EL (cell line): ENCODE results near the gene MERTK.
A peak's percentile ranks its signal among the peaks of the same experiment; 100 is the strongest.
"Not testable (repeated sequence)": the region's sequence is repeated elsewhere in the genome, so short reads cannot be mapped to it uniquely, and the experiment has no call there.

Experiments used
- DNase-seq: peaks from one replicate; pipeline ENCODE4 v3.0.0-alpha.2; 2016

Gene MERTK

GRCh38 chr2:111946294-111947114 is 48.1 kb downstream of the MERTK start:
- peak; percentile 77 for DNase-seq

- DNase-seq = no peak
Observed at GRCh38 chr2:111947219-111947618, 48.8 kb downstream of the MERTK start.

GRCh38 chr2:111948832-111949231 is 50.4 kb downstream of the MERTK start:
- DNase-seq = no peak

- no peak for DNase-seq
Observed at GRCh38 chr2:111950236-111950635, 51.8 kb downstream of the MERTK start.

GRCh38 chr2:111951486-111951885 is 53.1 kb downstream of the MERTK start:
- DNase-seq = no peak

GRCh38 chr2:111952871-111953452 is 54.6 kb downstream of the MERTK start:
- DNase-seq = no peak

- DNase-seq = no peak
Observed at GRCh38 chr2:111954602-111955332, 56.4 kb downstream of the MERTK start.

GRCh38 chr2:111957872-111958354 is 59.5 kb downstream of the MERTK start:
- no peak for DNase-seq

GRCh38 chr2:111958901-111959300 is 60.5 kb downstream of the MERTK start:
- no peak for DNase-seq

GRCh38 chr2:111961663-111962062 is 63.3 kb downstream of the MERTK start:
- DNase-seq = no peak

- not testable (repeated sequence) for DNase-seq
Observed at GRCh38 chr2:111963086-111963485, 64.7 kb downstream of the MERTK start.

- not testable (repeated sequence) for DNase-seq
Observed at GRCh38 chr2:111963508-111963907, 65.1 kb downstream of the MERTK start.

GRCh38 chr2:111965062-111965461 is 66.7 kb downstream of the MERTK start:
- DNase-seq = no peak

GRCh38 chr2:111966241-111966640 is 67.8 kb downstream of the MERTK start:
- DNase-seq = no peak

- DNase-seq = no peak
Observed at GRCh38 chr2:111967018-111967417, 68.6 kb downstream of the MERTK start.

GRCh38 chr2:111970453-111970852 is 72.0 kb downstream of the MERTK start:
- DNase-seq = no peak

- no peak for DNase-seq
Observed at GRCh38 chr2:111972955-111973565, 74.7 kb downstream of the MERTK start.

- no peak for DNase-seq
Observed at GRCh38 chr2:111973701-111974100, 75.3 kb downstream of the MERTK start.

- DNase-seq = peak; percentile 97
Observed at GRCh38 chr2:111975053-111975552, 76.7 kb downstream of the MERTK start.

- DNase-seq = no peak
Observed at GRCh38 chr2:111975819-111976218, 77.4 kb downstream of the MERTK start.

- no peak for DNase-seq
Observed at GRCh38 chr2:111977240-111977639, 78.8 kb downstream of the MERTK start.

GRCh38 chr2:111978452-111979170 is 80.2 kb downstream of the MERTK start:
- DNase-seq = no peak
